ENCODE data around the gene CHMP1A. TPM values are rescaled to one million over a fixed set of nuclear protein-coding genes. Genes with fewer than 3 reads are reported as not detected.

The CHMP1A gene
- total RNA-seq, 1 experiment from 2014 or later: 59.7 TPM

DNA sequence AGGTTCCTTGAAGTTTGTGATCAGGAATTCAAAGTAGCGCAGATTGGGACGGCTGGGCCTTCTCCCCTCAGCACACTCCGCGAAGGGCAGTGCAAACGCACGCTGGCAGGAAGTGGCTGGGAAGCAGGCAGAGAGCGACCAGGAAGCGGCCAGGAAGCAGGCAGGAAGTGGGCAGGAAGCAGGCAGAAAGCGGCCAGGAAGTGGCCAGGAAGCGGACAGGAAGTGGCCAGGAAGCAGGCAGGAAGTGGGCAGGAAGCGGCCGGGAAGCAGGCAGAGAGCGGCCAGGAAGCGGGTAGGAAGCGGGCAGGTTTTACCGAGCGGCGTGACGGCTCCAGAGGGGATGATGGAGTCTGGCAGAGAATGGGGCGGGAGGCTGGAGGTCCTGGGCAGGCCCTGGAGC lies 40.9 kb downstream of the CHMP1A start:
- DNase-seq (ENCODE audit: unreplicated experiment): no peak
- intact Hi-C loops (cut with micrococcal nuclease): no loop called here
- BruUV-seq (replicated peaks): no TSS peak
- ChIA-PET CTCF (interaction anchor here (2.2 to 2.5 kb wide), 2 partner anchors 17 to 25 kb away, joined by 18 to 27 read pairs; no protein-coding TSS in a partner anchor), POLR2A (no interaction called here)
- Mint-ChIP-seq H3K4me3 (ENCODE audit: unreplicated experiment) (no peak overlapping the region), H3K27ac (ENCODE audit: low read depth, unreplicated experiment) (no peak overlapping the region), H3K4me1 (ENCODE audit: insufficient read depth, unreplicated experiment) (peaks cover 7% of the 10 kb centered on the region), H3K27me3 (ENCODE audit: insufficient read depth, unreplicated experiment) (peaks cover 6% of the 10 kb centered on the region), H3K9me3 (ENCODE audit: unreplicated experiment) (no peaks in the 10 kb centered on the region), H3K36me3 (ENCODE audit: insufficient read depth, unreplicated experiment) (no peaks in the 10 kb centered on the region)
- TF ChIP-seq, protein P1, sequence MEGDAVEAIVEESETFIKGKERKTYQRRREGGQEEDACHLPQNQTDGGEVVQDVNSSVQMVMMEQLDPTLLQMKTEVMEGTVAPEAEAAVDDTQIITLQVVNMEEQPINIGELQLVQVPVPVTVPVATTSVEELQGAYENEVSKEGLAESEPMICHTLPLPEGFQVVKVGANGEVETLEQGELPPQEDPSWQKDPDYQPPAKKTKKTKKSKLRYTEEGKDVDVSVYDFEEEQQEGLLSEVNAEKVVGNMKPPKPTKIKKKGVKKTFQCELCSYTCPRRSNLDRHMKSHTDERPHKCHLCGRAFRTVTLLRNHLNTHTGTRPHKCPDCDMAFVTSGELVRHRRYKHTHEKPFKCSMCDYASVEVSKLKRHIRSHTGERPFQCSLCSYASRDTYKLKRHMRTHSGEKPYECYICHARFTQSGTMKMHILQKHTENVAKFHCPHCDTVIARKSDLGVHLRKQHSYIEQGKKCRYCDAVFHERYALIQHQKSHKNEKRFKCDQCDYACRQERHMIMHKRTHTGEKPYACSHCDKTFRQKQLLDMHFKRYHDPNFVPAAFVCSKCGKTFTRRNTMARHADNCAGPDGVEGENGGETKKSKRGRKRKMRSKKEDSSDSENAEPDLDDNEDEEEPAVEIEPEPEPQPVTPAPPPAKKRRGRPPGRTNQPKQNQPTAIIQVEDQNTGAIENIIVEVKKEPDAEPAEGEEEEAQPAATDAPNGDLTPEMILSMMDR (IDR thresholded peaks at IDR 0.05; ENCODE audit: unreplicated experiment): no peak

- no peak for DNase-seq (ENCODE audit: unreplicated experiment)
- Mint-ChIP-seq H3K27me3 (ENCODE audit: insufficient read depth, unreplicated experiment) (no peaks in the 10 kb centered on the region), H3K4me1 (ENCODE audit: insufficient read depth, unreplicated experiment) (peaks cover 7% of the 10 kb centered on the region), H3K4me3 (ENCODE audit: unreplicated experiment) (no peak overlapping the region), H3K9me3 (ENCODE audit: unreplicated experiment) (no peaks in the 10 kb centered on the region), H3K27ac (ENCODE audit: low read depth, unreplicated experiment) (no peak overlapping the region), H3K36me3 (ENCODE audit: insufficient read depth, unreplicated experiment) (no peaks in the 10 kb centered on the region)
- TF ChIP-seq, protein P1 (IDR thresholded peaks at IDR 0.05; ENCODE audit: unreplicated experiment): peak; percentile 51
- POLR2A ChIA-PET: no interaction called here
- CTCF ChIA-PET: interaction anchor here (0.6 to 2.5 kb wide), 9 partner anchors 10 to 878 kb away, joined by 3 to 27 read pairs (median 5); partner anchors contain the start of genes CHMP1A and SPATA33
- BruUV-seq (replicated peaks): no TSS peak
- intact Hi-C loops (cut with micrococcal nuclease): loop anchor here (1.0 kb wide), 1 partner anchor 26 kb away; no protein-coding TSS in a partner anchor
Observed at GRCh38 chr16:89615596-89616090, 41.9 kb downstream of the CHMP1A start.

- Mint-ChIP-seq H3K4me1 (ENCODE audit: insufficient read depth, unreplicated experiment) (peaks cover 7% of the 10 kb centered on the region), H3K4me3 (ENCODE audit: unreplicated experiment) (no peak overlapping the region), H3K36me3 (ENCODE audit: insufficient read depth, unreplicated experiment) (no peaks in the 10 kb centered on the region), H3K27ac (ENCODE audit: low read depth, unreplicated experiment) (no peak overlapping the region), H3K9me3 (ENCODE audit: unreplicated experiment) (no peaks in the 10 kb centered on the region), H3K27me3 (ENCODE audit: insufficient read depth, unreplicated experiment) (no peaks in the 10 kb centered on the region)
- intact Hi-C loops (cut with micrococcal nuclease): loop anchor here (1.0 kb wide), 1 partner anchor 26 kb away; no protein-coding TSS in a partner anchor
- no TSS peak for BruUV-seq (replicated peaks)
- TF ChIP-seq, protein P1 (IDR thresholded peaks at IDR 0.05; ENCODE audit: unreplicated experiment): no peak
- DNase-seq (ENCODE audit: unreplicated experiment): no peak
- ChIA-PET POLR2A (interaction anchor here (0.6 to 0.8 kb wide), 3 partner anchors 12 to 85 kb away, joined by 3 read pairs; no protein-coding TSS in a partner anchor), CTCF (interaction anchor here (0.6 to 2.5 kb wide), 16 partner anchors 8 to 878 kb away, joined by 3 to 27 read pairs (median 4); partner anchors contain the start of genes CHMP1A and SPATA33)
Observed at GRCh38 chr16:89615176-89615575, 42.3 kb downstream of the CHMP1A start.

DNA sequence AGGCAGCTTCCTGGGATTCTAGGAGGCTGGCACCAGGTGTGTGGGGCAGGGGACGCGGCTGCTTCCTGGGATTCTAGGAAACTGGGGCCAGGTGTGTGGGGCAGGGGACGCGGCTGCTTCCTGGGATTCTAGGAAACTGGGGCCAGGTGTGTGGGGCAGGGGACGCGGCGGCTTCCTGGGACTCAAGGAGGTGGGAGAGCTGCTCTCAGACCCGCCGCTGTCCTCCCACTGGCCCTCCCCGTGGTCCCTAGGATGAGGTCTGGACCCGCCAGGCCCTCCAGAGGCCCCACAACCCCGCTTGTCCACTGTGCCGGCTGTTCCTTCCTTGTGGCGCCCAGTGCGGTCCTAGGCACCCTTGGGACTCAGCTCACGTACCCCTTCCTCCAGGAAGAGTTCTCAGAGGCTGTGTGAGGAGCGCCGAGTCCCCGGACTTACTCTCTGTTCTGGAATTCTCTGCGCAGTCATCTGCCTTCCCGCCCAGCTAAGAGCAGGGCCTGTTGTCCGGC lies 43.5 kb downstream of the CHMP1A start:
- no peak overlapping the region for H3K4me3 Mint-ChIP-seq (ENCODE audit: unreplicated experiment)
- H3K36me3 Mint-ChIP-seq (ENCODE audit: insufficient read depth, unreplicated experiment): no peaks in the 10 kb centered on the region
- intact Hi-C loops (cut with micrococcal nuclease): no loop called here
- H3K27me3 Mint-ChIP-seq (ENCODE audit: insufficient read depth, unreplicated experiment): no peaks in the 10 kb centered on the region
- ChIA-PET POLR2A (interaction anchor here (0.6 to 1.1 kb wide), 2 partner anchors 48 to 68 kb away, joined by 3 to 4 read pairs; no protein-coding TSS in a partner anchor), CTCF (interaction anchor here (1.0 to 2.5 kb wide), 8 partner anchors 9 to 247 kb away, joined by 3 to 27 read pairs (median 4); no protein-coding TSS in a partner anchor)
- TF ChIP-seq, protein P1 (IDR thresholded peaks at IDR 0.05; ENCODE audit: unreplicated experiment): no peak
- H3K9me3 Mint-ChIP-seq (ENCODE audit: unreplicated experiment): no peaks in the 10 kb centered on the region
- BruUV-seq (replicated peaks): no TSS peak
- peaks cover 7% of the 10 kb centered on the region for H3K4me1 Mint-ChIP-seq (ENCODE audit: insufficient read depth, unreplicated experiment)
- DNase-seq (ENCODE audit: unreplicated experiment): no peak
- H3K27ac Mint-ChIP-seq (ENCODE audit: low read depth, unreplicated experiment): no peak overlapping the region

All from MCF 10A (cell line).